Stimulated activated CD8-positive, alpha-beta memory T cell treated with anti-CD3 and anti-CD28 coated beads, Interleukin-15, amount 100 ng/mL, for 1 hour (primary cell): ENCODE results near the gene TUT7.
"Not testable (repeated sequence)": the region's sequence is repeated elsewhere in the genome, so short reads cannot be mapped to it uniquely, and the experiment has no call there.

ENCODE experiments used
- DNase-seq: peaks from one replicate; pipeline ENCODE4 v3.0.0-alpha.2; 2020; ENCODE audit warnings: low read depth

Gene TUT7

DNA sequence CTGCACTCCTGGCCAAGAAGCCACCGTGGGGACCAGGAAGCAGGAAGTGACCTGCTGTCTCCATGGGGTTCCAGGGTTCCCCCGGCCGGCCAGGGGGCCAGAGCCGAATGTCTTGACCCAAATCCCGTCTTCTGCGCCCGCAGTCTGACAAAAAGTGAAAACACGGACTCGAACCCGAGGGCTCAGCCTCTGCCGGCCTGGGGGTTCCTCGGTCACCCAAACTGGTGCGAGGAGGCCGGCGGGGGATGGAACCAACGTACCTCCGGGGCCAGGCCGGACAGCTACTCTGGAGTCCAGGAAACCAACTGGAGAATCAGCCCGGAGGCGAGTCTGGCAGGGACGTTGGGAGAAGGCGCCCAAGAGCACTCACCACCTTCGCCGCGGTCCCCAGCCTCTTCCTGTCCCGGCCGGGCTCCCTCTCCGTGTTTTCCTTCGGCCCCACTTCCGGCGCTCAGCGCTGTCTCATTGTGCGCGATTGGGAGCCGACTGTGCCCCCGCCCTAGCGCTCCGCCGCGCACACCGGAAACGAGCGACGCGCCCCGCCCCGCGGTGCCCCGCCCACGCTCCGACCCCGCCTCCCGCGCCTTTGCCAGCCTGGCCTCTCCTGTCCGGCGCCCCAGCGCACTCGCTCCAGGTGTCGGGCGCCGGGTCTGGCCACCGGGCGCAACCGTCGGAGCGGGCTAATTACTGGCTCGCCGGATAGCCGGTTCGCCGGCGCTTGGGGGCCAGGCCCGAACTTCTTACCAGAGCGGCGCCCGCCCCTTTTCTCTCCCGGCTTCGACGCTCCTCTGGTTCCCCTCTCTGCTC, at the start of gene TUT7:
TUT7 (minus strand) TSS at position 400 of the 807 bp plus-strand sequence. CDS start 1,211 bp downstream, outside the sequence.
- DNase-seq, result peak; percentile 85

- no peak for DNase-seq
Measured at GRCh38 chr9:86402591-86402990, 48.4 kb upstream of the TUT7 start.

DNA sequence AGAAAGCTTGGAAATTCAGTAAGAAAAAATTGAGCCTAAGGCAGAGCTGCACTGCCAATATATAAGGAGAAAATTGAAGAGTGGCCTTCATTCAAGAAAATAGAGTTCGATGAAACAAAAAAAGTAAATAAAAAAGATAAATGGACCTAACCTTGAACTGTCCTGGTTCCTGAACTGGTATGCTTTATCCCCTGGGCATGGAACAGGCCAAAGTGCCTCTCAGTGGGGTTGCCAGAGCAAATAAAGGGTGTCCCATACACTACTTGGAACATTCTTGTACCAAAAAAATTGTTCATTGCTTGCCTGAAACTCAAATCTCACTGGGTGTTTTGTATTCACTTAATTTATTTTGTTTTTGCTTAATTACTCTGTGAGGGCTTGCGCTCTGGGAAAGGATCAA, 42.2 kb upstream of the TUT7 start:
- DNase-seq, result no peak

GRCh38 chr9:86390184-86390583, 36.0 kb upstream of the TUT7 start:
- DNase-seq, result not testable (repeated sequence)

DNA sequence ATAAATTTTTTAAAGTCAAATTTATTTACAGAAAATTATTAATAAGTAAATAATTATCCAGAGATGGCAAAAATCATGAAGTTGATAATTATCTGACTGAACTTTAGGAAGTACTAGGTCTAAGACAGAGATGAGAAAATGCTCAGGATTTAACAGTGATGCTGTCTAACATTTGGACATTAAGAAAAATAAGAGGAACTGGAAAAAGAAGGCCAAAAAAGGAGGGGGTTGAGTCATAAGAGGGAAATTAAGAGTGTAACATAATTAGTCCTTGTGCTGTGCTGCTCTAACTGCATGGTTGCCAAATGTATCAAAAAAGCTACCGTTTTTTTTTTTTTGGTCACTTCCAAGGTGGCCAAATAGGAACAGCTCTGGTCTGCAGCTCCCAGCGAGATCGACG, 35.4 kb upstream of the TUT7 start:
- no peak for DNase-seq

- DNase-seq, result no peak
Measured at GRCh38 chr9:86387376-86387775, 33.2 kb upstream of the TUT7 start.

DNA sequence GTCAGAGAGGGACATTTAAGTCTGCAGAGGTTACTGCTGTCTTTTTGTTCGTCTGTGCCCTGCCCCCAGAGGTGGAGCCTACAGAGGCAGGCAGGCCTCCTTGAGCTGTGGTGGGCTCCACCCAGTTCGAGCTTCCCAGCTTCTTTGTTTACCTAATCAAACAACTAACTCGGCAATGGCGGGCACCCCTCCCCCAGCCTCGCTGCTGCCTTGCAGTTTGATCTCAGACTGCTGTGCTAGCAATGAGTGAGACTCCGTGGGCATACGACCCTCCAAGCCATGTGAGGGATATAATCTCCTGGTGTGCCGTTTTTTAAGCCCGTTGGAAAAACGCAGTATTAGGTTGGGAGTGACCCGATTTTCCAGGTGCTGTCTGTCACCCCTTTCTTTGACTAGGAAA, 28.8 kb upstream of the TUT7 start:
- not testable (repeated sequence) for DNase-seq

DNA sequence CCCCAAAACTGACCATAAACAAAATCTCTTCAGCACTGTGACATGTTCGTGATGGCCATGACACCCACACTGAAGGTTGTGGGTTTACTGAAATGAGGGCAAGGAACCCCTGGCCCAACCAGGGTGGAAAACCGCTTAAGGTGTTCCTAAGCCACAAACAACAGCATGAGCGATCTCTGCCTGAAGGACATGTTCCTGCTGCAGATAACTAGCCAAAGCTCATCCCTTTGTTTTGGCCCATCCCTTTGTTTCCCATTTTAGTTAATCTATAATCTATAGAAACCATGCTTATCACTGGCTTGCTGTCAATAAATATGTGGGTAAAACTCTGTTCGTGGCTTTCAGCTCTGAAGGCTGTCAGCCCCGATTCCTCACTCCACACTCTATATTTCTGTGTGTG, 21.8 kb upstream of the TUT7 start:
- DNase-seq, result no peak

DNA sequence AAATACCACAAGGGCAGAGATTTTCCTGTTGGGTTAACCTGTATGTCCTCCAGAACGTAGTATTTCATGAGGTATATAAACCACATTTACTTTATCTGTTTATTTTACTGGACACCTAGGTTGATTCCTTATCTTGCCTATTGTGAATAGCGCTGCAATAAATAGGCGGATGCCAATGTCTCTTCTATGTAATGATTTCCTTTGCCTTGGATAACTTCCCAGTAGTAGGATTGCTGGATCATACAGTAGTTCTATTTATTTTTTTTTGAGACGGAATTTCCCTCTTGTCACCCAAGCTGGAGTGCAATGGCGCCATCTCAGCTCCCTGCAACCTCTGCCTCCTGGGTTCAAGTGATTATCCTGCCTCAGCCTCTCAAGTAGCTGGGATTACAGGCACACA, 15.6 kb upstream of the TUT7 start:
- no peak for DNase-seq

DNA sequence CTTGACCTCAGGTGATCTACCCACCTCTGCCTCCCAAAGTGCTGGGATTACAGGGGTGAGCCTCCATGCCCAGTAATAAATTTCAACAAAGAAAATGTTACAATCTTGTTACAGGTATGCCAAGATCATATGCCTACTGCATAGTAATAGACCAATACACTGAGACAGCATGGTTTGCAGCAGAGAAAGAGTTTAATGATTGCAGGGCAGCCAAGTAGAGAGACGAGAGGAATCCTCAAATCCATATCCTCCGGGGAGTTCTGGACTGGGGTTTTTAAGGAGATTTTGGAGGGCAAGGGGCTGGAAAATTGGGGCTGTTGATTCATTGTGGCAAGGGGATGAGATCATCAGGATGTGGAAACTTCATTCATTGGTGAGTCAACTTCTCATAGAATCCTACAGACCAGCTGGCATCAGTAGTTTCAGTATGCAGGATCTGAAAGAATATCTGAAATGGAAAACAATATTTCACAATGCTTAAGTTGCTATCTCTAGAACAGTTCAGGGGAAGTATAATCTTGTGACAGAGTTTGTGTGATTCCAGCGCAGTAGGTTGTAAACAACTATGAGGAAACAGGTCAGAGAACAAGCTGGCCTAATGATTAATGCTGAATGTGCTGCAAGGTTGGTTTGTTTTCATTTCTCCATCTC, 14.8 kb upstream of the TUT7 start:
- no peak for DNase-seq

DNA sequence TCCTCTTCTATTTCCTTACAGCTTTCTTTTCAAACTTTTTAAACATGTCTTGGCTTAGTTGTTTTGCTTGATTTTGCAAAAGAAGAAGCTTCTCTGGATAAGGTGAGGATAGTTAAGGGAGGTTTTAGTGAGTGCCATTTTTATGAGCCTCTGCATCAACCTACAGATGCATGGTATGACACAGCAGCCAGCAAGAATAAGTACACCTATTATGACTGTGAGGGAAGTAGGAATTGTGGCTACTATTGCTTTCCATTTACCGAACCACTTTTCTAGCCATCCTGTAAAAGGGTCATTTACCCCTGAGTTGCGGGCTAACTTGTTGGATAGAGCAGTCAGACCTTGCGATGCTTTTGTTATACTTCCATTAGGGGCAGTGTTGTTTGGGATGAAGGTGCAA, 7.0 kb upstream of the TUT7 start:
- DNase-seq, result no peak

GRCh38 chr9:86359151-86359879, 5.1 kb upstream of the TUT7 start:
- no peak for DNase-seq

- no peak for DNase-seq
Measured at GRCh38 chr9:86356871-86357866, 3.0 kb upstream of the TUT7 start.

- DNase-seq, result no peak
Measured at GRCh38 chr9:86355814-86356213, 1.6 kb upstream of the TUT7 start.

DNA sequence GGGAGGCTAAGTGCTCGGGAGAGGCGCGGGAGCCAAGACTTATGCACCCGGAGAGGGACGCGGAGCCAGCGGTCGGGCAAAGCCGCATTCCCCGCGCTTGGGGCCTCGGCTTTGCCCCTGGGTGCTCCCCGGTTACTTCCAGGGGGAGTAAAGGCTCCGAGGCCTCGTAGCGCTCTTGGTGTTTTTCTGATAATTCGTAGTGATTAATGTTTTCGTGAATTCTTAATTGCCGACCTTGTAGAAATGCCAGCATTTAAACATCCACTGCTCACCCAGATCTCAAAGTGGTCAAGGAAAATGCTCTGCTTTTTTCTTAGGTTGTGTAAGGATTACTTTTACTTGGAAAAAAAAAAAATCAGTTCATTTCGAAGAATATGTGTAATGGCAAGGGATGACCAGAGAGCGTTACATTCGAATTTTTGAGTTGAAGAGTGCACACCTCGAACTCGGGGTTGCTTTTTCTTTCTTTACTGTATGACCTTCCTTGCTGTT, 654 bp upstream of the TUT7 start:
- DNase-seq, result no peak

DNA sequence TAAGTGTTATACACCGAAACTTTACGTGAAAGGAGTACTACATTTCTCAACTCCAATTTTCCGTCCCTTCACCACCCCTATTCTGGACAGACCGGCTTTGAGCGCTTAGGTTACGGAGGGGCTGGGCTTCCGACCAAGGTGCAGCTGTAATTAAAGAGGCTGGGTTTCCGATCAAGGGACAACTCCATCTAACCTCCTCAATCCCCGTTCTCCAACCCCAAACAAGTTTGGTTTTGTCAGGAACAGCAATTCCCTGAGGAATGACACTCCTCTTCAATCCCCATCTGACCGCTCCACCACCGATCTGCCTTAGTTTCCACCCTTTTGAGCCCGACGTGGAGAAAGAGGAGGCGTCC, 577 bp downstream of the TUT7 start:
- no peak for DNase-seq

DNA sequence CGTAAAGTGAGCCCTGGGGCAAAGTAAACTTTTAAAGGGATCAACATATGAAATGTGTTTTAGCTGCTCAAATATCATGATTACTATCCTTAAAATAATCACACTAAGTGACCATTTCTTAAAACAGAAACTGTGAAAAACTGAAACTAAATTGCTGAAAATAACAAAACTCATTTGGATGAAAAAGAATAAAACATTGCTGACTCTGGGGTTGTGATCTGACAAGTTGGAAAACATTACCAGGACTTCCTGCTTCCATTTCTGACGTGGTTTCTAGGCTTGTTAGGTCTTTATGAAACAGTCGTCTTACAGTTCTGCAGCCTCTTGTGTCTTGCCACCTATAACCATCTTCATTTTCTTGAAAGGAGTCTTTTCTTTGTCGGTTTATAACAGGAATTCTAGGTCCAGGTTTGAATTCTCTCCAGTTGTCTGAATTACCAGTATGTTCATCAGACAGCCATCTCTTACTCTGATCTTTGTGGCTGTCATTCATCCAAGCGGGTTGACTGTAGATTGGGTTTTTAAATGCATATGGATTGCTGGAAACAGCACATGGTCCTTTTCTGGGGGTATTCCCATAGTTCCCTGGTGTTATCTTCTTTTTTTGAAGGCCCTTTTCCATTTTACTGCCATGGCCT, 1.7 kb downstream of the TUT7 start:
- no peak for DNase-seq

- DNase-seq, result no peak
Measured at GRCh38 chr9:86351880-86352279, 2.3 kb downstream of the TUT7 start.

DNA sequence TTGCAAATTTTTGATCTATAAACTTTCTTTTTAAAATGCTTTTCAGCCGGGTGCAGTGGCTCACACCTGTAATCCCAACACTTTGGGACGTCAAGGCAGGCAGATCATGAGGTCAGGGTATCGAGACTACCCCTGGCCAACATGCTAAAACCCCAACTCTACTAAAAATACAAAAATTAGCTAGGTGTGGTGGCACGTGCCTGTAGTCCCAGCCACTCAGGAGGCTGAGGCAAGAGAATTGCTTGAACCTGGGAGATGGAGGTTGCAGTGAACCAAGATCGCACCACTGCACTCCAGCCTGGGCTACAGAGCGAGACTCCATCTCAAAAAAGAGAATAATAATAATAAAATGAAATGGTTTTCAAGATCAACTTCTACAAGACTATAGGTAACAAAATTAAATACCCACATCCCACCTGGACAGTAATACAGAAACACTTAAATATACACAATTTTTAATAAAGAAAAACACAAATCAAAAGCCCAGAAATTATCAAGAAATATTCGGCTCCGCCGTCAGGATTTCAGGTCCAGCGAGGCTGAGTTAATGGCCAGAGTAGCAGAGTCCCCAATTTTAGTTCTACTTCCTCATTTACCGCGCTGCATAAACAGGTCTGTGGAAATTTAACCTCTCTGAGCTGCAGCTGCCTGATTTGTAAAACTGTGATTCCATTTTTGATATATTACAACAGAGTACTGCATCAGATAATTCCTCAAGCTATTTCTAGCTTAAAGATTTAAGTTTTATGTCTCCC, 4.0 kb downstream of the TUT7 start:
- DNase-seq, result no peak

DNA sequence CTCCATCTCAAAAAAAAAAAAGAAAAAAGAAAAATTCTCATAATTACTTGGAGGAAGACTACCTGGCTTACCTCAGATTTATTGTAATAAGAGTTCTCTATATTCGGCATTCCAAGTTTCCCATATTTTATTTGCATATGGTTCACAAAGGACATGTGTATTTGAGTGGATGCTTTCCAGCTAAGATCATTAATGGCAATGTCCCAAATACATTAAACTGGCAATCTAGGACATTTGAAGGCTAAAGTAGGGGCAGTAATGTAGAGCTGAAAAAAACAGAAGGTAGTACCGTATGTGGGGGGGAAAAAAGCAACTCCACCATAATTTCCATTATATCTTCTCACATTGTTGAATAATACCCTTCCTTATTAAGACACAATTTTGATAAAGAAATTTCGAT, 4.9 kb downstream of the TUT7 start:
- no peak for DNase-seq
